Measurements from ENCODE around the gene COX11.

COX11 gene

DNA sequence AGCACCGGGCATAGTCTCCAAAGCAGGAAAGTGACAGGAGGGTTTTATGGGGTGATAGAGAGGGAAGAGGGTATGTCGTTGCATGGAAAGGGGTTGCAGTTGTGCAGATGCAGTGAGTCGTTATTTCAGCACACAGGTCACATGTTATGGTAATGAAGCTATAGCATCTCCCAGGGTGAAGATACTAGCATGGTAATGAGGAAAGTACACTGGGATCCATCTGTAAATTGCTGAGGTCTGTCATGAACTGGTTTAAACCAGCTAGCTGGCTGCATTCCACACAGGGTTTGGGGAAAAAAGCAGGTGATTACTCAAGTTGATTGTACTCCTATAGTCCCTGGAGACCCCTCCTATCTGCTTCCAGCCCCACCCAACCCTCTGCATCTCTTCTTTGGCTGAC, 11.7 kb downstream of the COX11 start:
- Histone ChIP-seq H3K4me1 (no peaks in the 10 kb centered on the region; the same call in 1 of the 2 replicates), H3K36me3 (peaks cover 15% of the 10 kb centered on the region), H3K4me3 (ENCODE audit: low read depth, low read length) (no peak overlapping the region), H3K27me3 (no peaks in the 10 kb centered on the region), H3K9me3 (no peaks in the 10 kb centered on the region)
- TF ChIP-seq, protein P1, sequence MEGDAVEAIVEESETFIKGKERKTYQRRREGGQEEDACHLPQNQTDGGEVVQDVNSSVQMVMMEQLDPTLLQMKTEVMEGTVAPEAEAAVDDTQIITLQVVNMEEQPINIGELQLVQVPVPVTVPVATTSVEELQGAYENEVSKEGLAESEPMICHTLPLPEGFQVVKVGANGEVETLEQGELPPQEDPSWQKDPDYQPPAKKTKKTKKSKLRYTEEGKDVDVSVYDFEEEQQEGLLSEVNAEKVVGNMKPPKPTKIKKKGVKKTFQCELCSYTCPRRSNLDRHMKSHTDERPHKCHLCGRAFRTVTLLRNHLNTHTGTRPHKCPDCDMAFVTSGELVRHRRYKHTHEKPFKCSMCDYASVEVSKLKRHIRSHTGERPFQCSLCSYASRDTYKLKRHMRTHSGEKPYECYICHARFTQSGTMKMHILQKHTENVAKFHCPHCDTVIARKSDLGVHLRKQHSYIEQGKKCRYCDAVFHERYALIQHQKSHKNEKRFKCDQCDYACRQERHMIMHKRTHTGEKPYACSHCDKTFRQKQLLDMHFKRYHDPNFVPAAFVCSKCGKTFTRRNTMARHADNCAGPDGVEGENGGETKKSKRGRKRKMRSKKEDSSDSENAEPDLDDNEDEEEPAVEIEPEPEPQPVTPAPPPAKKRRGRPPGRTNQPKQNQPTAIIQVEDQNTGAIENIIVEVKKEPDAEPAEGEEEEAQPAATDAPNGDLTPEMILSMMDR (IDR thresholded peaks at IDR 0.05; ENCODE audit: low read depth, low read length) = no peak
- DNase-seq = no peak

DNA sequence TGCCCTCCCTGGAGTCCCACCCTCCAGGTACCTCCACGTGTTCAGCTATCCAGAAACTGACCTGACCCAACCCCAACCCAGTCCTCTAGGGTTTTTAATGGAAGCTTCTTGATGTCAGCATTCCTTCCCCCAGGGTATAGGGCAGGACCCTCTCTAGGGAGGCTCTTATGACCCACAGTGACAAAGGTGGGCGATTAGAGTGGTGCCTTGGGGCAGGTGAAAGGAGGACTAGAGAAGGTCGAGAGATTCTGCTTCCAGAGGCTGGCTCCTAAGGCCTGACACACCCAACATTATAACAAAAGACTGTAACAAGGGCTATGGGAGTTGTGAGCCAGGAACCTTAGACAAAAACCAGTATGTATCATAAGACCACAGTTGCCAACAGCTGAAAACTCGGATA, 17.2 kb downstream of the COX11 start:
- TF ChIP-seq, protein P1 (IDR thresholded peaks at IDR 0.05; ENCODE audit: low read depth, low read length) = no peak
- no peaks in the 10 kb centered on the region for H3K36me3 ChIP-seq
- no peaks in the 10 kb centered on the region for H3K27me3 ChIP-seq
- DNase-seq = no peak
- H3K9me3 ChIP-seq = no peaks in the 10 kb centered on the region
- no peak overlapping the region for H3K4me3 ChIP-seq (ENCODE audit: low read depth, low read length)
- no peaks in the 10 kb centered on the region for H3K4me1 ChIP-seq

DNA sequence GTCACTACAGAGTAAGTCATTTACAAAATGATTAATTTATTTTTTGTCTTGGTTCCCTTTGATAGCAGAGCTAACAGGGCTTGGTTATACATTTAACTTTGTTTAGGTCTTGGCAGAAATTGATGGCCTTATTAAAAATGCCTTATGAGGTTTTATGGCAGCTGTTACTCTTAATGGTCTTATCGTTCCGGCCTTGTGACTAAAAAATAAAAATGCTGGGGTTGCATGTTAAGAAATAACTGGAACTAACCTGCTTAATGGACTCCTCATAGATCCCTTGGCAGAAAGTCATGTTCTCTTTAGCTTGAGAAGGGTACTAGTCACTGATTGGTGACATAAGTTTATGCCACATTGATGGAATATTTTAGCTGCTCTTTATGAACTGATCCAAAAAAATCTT, 18.3 kb downstream of the COX11 start:
- H3K4me1 ChIP-seq = no peaks in the 10 kb centered on the region
- no peaks in the 10 kb centered on the region for H3K27me3 ChIP-seq
- TF ChIP-seq, protein P1 (IDR thresholded peaks at IDR 0.05; ENCODE audit: low read depth, low read length) = no peak
- no peak overlapping the region for H3K4me3 ChIP-seq (ENCODE audit: low read depth, low read length)
- DNase-seq = no peak
- H3K36me3 ChIP-seq = no peaks in the 10 kb centered on the region
- no peaks in the 10 kb centered on the region for H3K9me3 ChIP-seq

DNA sequence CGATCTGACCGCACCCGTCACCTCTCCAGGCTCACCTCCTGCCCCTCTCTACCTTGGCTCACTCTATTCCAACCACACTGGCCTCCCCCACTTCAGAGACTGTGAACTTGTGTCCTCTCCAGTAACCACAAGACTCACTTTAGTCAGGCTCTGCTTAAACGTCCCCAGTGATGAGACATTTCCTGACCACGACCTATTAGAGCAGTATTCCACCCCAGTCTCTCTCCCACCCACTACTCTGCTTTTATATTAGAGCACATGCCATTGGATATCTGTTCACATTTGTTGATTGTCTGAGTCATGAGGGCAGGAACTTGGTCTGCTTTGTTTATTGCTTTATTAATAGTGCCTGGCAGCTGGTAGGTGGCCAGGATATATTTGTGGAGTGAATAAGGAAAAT, 20.1 kb downstream of the COX11 start:
- Histone ChIP-seq H3K4me1 (no peaks in the 10 kb centered on the region), H3K4me3 (ENCODE audit: low read depth, low read length) (no peak overlapping the region), H3K36me3 (no peaks in the 10 kb centered on the region), H3K9me3 (no peaks in the 10 kb centered on the region), H3K27me3 (no peaks in the 10 kb centered on the region)
- TF ChIP-seq, protein P1 (IDR thresholded peaks at IDR 0.05; ENCODE audit: low read depth, low read length) = no peak
- DNase-seq = no peak

DNA sequence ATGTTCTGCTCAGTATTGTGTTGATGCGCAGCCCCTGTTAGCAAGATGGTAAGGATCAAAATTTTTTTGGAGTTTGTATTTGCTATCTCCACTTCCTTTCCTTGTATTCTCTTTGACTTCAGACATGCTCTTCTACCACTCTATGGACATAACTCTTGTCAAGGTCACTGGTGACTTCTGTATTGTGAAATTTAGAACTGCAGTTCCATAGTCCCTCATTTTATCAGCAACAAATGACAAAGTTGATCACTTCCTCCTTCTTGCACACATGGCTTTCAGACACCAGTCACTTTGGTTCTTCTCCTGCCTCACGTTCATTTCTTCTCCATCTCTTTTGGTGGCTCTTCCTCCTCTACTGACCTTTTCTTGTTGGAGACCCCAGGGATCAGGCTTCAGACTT, 21.1 kb downstream of the COX11 start:
- Histone ChIP-seq H3K4me1 (no peaks in the 10 kb centered on the region), H3K9me3 (no peaks in the 10 kb centered on the region), H3K4me3 (ENCODE audit: low read depth, low read length) (no peak overlapping the region), H3K27me3 (no peaks in the 10 kb centered on the region), H3K36me3 (no peaks in the 10 kb centered on the region)
- TF ChIP-seq, protein P1 (IDR thresholded peaks at IDR 0.05; ENCODE audit: low read depth, low read length) = no peak
- DNase-seq = no peak

DNA sequence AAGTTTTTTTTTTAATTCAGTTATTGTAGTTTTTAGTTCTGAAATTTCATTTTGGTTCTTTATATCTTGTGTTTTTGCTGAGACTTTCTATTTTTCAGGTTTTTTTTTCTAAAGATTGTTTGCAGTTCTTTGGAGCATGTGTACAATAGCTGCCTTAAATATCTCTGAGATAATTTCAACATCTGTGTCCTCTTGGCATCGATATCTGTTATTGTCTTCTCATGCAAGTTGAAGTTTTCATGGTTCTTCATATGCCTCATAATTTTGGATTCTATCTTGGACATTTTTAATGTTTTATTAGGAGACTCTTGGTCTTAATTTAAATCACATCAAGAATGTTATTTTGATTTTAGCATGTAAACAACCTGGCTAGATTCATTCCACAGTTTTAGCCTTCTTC, 22.8 kb downstream of the COX11 start:
- TF ChIP-seq, protein P1 (IDR thresholded peaks at IDR 0.05; ENCODE audit: low read depth, low read length) = no peak
- no peaks in the 10 kb centered on the region for H3K36me3 ChIP-seq
- H3K4me3 ChIP-seq (ENCODE audit: low read depth, low read length) = no peak overlapping the region
- no peaks in the 10 kb centered on the region for H3K9me3 ChIP-seq
- no peak for DNase-seq
- no peaks in the 10 kb centered on the region for H3K27me3 ChIP-seq
- H3K4me1 ChIP-seq = no peaks in the 10 kb centered on the region

All from BE2C (cell line).